DMS53 (cell line): ENCODE measurements around the gene MNS1.
"Not testable (repeated sequence)": the region's sequence is repeated elsewhere in the genome, so short reads cannot be mapped to it uniquely, and the experiment has no call there.

Experiments used
- DNase-seq: peaks from one replicate; lab custom pipeline; 2025; lab: John Stamatoyannopoulos, UW

MNS1 gene

DNA sequence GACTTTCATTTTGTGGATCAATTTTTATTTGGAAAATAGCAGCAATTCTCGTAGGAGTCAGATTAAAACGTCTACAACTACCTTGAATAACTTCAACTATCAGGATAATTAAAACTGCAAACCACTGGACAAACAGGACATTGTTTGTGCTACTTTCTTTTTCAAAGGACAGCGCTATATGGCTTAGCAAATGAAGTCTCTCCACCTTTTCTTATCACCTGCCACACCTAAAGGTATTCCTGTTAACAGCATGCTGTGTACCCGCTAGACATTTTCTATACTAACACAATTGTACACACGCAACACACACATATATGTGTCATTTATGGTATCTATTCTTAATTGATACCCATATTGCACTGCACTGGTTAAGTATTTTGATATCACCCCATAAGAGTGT lies 19.2 kb downstream of the MNS1 start:
- no peak for DNase-seq

DNA sequence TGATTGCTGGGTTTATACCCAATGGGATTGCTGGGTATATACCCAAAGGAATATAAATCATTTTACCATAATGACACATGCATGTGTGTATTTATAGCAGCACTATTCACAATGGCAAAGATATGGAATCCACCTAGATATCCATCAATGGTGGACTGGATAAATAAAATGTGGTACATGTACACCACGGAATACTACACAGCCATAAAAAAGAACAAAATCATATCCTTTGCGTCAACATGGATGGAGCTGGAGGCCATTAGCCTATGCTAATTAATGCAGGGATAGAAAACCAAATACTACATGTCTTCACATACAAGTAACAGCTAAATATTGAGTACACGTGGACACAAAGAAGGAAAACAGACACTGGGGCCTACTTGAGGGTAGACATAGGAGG lies 22.6 kb downstream of the MNS1 start:
- DNase-seq = no peak

DNA sequence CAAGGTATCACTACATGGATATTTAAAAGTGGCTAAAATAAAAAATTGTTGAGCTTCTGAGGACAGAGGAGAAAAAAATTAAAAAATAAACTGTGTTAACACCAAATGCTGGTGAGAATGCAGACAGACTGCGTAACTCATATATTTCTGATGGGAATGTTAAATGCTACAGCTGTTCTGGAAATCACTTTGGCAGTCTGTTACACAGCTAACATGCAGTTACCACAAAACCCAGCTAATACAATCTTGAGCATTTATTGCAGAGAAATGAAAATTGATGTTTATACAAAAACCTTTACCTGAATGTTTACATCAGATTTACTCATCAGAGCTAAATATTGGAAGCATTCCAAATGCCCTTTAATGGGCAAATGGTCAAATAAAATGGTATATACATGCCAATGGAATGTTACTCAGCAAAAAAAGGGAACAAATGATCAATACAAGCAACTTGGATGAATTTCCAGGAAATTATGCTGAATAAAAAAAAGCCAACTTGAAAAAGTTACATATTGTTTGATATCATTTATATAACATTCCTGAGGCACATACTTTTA lies 24.6 kb downstream of the MNS1 start:
- no peak for DNase-seq

DNA sequence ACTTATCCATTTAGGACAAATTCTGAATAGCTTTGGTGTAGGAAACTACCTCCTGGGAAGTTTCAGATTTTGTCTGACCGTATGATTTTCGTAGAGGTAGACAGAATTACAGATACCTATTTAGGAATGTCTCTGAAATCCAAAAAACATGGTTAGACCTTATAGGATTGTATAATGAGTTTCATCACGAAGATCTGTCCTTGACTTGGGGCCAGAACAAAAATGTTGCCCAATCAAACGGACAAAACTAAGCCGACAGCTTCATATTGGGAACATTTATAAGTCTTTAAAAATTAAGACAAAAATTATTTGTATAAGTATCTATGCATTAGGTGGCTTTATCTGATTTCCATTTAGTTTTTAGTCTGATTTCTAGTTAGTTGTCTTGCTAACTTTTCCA lies 32.6 kb downstream of the MNS1 start:
- no peak for DNase-seq

DNA sequence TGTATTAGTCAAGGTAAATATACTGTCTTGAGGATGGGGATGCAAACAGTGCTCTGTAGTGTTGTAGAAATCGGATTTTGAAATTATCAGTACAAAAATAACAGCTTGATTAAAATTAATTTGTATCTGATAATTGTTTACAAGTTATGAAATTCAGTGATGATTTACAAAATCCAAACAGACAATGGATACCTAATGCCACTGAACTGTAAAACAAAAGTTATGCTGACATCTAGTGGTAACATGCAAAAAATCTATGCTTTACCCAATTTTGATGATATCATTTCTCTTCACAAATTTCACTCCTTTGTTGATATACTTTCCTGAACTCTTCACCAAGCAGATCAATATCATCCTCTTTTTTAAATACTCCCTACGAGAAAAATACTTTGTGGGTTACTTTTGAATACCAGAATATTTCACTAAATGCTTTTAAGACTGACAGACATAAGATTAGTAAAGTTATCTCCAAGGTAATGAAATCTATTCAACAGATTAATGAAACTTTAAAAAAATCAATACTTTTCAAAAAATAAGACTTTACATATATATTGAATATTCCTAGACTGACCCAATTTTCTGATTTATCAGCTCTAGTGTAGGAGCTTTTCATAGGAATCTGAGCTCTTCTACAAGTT lies 36.0 kb downstream of the MNS1 start:
- DNase-seq = peak; percentile 51

DNA sequence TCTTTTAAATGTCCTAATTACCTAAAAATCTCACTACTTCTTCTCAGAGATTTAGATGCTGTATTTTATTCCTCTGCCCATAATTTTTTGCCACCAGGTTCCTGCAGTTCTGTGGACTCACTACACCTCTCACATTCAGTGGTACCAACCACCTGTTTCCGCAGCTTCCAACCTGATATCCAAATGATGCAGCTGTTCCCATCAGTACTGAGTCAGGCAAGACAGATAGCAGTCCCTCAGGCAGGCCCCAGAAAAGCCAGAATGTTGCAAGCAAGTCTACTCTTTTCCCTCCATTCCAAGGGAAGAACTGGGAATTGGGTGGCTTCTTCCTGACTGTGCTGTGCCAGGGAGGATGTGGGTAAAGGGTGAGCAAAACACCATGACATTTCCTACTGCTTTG lies 39.0 kb downstream of the MNS1 start:
- DNase-seq = no peak

DNA sequence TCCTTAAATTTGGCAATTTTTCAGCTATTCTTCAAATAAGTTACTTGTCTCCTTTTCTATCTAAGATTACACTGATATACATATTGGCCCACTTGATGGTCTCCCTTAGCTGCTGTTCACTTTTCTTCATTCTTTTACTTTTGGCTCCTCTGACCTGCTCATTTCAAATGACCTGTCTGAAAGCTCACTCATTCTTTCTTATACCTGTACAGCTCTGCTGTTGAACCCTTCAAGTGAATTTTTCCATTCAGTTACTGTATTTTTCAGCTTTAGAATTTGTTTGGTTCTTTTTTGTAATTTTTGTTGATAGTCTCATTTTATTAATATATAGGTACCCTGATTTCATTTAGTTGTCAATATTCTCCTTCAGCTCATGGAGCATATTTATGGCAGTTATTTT lies 39.7 kb downstream of the MNS1 start:
- DNase-seq = no peak

DNA sequence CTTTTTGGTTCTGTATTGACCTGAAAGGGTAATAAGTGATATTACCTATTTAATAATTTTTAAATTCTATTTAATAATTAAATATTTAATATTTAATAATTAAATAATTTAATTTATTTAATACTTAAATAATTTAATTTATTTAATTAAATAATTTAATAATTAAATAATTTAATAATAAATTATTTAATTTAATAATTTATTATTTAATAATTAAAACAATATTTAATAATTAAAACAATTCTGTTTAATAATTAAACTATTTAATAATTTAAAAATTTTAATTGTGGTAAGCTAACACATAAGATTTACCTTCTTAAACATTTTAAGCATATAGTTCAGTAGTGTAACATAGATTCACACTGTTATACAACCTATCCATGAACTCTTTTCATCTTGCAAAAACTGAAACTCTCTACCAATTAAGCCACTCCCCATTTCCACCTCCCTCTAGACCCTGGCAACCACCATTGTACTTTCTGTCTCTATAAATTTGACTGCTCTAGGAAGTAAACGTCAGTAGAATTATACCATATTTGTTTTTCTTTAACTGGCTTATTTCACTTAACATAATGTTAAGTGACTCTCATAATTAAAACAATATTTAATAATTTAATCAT lies 51.7 kb downstream of the MNS1 start:
- DNase-seq = not testable (repeated sequence)

DNA sequence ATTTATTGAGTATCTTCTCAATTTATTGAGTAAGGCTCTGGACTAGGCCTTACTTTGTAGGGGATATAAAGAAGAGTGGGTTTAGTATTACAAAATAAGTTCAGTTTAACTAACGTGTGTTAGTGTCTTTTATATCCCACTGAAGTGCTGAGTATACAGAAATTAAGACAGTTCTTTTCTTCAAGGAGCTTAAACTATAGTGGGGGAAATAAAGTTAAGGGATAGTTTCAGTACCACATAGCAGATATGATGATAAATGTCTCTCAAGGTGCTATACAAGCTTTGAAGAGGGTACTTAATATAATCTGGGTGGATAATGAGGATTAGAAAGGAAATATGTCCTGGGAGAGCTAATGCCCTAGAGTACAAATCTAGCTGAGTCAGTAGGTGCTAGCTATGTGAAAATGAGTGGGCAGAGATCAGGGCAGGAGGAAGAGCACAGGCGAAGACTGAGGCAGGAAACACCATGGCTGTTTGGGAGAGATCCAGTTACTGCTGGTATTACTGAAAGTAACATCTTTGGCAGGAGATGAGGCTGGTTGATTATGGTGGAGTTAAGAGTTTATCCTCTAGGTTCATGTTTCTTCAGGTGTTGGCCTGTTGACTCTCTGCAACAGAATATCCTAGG lies 53.7 kb downstream of the MNS1 start:
- no peak for DNase-seq

DNA sequence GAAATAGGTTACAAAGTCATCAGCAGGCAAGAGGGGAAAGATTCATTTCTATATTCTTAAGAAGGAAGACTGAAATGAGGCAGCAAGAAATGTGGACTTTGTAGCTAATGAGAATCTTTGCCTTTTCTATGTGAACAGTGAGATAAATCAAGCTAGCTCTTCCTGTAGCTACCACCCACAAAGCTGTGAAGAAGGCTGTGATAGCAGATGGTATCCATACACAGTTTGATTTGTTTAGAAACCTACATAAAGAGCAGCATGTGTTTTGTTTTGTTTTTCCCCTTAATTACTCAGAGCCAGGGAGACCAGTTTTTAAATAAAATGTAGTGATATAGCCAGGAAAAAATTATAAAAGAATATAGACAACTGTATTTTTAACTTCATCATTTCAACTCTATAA lies 54.2 kb downstream of the MNS1 start:
- DNase-seq = no peak

DNA sequence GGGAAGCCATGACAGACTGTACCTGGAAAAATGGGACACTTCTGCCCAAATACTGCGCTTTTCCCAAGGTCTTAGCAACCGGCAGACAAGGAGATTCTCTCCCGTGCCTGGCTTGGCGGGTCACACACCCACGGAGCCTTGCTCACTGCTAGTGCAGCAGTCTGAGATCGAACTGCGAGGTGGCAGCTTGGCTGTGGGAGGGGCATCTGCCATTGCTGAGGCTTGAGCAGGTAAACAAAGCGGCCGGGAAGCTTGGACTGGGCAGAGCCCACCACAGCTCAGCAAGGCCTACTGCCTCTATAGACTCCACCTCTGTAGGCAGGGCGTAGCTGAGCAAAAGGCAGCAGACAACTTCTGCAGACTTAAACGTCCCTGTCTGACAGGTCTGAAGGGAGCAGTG lies 65.7 kb downstream of the MNS1 start:
- not testable (repeated sequence) for DNase-seq

DNA sequence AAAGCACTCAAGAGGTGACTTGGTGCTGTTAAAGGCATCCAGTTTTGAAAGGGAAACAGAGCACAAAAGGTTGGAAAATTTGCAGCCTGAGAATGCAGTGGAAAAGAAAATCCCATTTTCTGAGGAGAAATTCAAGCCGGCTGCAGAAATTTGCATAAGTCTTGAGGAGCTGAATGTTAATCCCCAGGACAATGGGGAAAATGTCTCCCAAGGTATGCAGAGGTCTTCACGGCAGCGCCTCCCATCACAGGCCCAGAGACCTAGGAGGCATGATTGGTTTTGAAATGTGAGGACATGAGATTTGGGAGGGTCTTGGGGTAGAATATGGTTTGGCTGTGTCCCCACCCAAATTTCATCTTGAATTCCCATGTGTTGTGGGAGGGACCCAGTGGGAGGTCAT lies 67.6 kb downstream of the MNS1 start:
- not testable (repeated sequence) for DNase-seq

DNA sequence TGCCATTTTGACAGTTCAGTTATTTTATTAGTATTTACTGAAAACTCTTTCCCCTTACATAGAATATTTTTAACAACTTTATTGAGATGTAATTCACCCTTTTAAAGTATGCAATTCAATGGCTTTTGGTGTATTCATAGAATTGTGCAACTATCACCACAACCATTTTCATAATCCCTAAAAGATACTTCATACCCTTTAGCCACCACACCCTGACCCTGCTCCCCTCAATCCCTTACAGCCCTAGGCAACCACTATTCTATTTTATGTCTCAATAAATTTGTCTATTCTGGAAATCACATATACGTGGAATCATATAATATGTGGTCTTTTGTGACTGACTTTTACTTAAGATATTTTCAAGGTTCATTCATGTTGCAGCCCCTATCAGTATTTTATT lies 70.0 kb downstream of the MNS1 start:
- DNase-seq = no peak

DNA sequence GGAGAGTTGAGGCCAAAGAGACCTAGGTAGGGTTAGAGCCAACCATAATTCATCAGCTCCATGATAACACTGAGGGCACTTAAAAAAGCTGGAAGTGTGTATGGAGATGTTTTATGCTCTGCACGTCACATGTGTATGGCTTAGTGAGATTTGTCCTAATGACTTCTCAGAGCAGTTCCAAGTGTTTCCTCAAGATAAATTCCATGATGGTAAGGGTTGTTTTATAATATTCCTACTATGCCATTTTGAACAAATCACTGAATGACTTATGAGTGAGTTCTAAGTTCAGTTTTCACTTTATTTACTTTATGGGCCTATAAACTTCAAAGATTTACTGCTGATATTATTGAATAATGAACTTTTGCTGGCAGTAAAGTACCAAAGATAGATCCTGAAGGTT lies 71.7 kb downstream of the MNS1 start:
- DNase-seq = no peak

DNA sequence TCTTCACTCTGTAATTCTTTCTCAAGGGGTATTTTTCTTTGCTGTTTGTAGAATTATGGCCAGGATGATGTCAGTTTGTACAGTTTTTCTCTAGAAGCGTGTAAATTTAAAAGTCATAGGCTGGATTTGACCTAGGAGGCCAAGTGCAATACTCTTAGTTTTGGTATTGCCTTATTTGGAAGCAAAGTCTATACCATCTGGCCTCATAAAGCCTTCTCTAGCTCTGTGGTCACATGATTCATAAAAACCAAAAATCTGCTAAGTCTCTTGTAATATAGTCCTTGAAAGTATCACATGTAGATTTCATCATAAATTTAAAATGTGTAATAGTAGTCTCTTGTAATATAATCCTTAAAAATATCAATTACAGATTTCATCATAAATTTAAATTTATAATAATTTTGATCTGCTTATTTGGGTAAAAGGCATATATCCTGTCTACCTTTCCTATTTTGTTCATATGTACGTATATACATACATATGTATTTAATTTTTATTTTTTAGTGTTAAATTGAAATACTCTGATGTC lies 74.1 kb downstream of the MNS1 start:
- DNase-seq = no peak

DNA sequence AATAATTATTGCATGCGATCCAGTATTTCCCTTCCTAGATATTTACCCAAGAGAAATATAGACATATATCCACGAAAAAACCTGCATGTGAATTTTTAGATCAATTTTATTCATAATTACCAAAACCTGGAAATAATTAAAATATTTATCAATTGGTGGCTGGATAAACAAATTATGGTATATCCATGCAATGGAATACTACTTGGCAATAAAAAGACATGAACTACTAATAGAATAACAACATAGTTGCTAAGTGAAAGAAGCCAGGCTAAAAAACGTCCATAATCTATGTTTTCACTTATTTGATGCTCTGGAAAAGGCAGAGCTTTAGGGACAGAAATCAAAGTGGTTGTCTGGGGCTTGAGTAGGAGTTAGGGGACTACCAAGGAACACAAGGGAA lies 79.0 kb downstream of the MNS1 start:
- DNase-seq = no peak

DNA sequence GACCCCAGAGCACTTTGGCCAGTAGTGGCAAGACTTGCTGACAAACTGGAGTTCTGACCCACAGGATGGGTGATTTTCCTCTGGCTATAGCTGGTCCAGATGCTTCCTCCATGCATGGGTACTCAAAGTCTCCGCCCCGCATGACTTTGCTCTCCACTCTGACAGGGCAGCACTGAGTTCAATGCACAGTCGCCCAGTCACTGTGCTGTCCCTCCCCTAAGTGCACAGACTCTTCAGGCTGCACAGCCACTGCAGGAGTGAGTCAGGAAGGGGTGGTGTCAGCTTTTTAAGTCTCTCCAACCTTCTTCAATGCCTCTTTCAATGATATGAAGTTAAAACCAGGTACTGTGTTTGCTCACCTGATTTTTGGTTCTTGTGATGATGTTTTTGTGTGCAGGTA lies 81.9 kb downstream of the MNS1 start:
- peak; percentile 31 for DNase-seq
